Activated CD8-positive, alpha-beta memory T cell treated with anti-CD3 and anti-CD28 coated beads for 48 hours (primary cell): ENCODE measurements around the gene ITPKB.

Experiments
- DNase-seq, 3 experiments: peaks; one replicate each; pipeline ENCODE4 v3.0.0-alpha.2; 2020; ENCODE audit warnings: low read depth in 2 of 3, low spot score in 2 of 3

ITPKB gene

GRCh38 chr1:226586116-226586515 lies 153.0 kb downstream of the ITPKB start:
- DNase-seq = no peak

DNA sequence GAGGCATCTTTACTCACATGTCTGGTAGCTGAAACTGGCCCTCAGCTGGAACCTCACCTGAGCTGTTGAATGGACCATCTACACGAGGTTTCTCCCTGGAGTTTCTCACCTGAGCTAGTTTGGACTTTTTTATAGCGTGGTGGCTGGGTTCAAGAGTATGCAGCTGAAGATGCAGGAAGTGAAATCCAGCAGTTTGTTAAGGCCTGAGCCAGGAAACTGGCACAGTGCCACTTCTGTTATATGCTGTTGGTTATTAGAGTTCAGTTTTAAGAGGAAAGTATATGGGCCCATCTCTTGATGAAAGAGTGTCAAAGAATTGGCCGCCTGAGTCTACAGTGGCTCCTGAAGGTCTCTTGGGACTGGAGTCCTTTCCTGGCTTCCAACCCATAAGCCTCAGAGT lies 154.9 kb downstream of the ITPKB start:
- no peak for DNase-seq

DNA sequence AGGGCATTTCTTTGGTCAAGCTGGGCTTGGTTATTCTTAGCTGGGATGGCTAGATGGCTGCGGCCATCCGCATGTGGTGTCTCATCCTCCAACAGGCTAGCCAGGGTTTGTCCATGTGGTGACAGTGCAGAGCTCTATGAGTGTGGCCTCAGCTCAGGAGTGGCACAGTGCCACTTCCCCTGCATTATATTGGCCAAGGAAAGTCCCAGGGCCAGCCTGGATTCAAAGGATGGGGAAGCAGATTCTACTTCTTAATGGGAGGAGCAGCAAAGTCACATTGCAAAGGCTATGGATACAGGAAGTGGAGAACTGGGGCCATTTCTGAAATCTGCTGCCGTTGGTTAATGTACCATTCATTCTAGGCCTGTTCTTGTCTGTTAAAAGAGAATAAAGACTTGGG lies 156.1 kb downstream of the ITPKB start:
- no peak for DNase-seq
